Measurements from ENCODE around the gene CCDC89.

DNA sequence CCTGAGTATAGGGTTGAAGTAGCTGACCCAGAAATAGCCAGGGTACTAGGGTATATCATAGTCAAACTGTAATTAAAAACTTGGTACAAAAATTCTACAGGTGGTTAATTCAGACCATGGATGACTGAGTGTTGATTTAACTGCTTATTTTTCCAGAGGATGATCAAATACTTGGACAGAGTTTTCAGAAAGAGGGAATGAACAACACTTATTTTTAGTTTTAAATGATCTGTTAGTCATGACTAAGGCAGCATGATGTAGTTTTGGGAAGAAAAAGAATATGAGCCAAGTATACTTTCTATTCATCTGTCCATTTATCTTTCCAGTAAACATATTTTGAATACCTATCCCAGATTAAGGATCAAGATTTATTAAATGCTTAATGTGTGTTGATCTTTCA is 19.8 kb upstream of the CCDC89 start:
- TF ChIP-seq, protein P1, sequence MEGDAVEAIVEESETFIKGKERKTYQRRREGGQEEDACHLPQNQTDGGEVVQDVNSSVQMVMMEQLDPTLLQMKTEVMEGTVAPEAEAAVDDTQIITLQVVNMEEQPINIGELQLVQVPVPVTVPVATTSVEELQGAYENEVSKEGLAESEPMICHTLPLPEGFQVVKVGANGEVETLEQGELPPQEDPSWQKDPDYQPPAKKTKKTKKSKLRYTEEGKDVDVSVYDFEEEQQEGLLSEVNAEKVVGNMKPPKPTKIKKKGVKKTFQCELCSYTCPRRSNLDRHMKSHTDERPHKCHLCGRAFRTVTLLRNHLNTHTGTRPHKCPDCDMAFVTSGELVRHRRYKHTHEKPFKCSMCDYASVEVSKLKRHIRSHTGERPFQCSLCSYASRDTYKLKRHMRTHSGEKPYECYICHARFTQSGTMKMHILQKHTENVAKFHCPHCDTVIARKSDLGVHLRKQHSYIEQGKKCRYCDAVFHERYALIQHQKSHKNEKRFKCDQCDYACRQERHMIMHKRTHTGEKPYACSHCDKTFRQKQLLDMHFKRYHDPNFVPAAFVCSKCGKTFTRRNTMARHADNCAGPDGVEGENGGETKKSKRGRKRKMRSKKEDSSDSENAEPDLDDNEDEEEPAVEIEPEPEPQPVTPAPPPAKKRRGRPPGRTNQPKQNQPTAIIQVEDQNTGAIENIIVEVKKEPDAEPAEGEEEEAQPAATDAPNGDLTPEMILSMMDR (IDR thresholded peaks at IDR 0.05): no peak
- no peak for TF ChIP-seq POLR2A (IDR thresholded peaks at IDR 0.05)
